ENCODE measurements around the gene ALDH7A1. TPM values are rescaled to one million over a fixed set of nuclear protein-coding genes. Genes with fewer than 3 reads are reported as not detected.
"Not testable (repeated sequence)": the region's sequence is repeated elsewhere in the genome, so short reads cannot be mapped to it uniquely, and the experiment has no call there.

ALDH7A1 gene
- total and polyA plus RNA-seq, 4 donors = 25.2 to 43.8 (median 30.4) TPM

- ATAC-seq (ENCODE audit: low FRiP score) (peak; percentile 97), DNase-seq (peak; percentile 82 to 91)
- peak within 1 kb of the TSS; percentile 87 to 96 for H3K4me3 ChIP-seq (ENCODE audit: low read length in 2 of 2)
- no peaks in the 10 kb centered on the region for H3K9me3 ChIP-seq (ENCODE audit: control insufficient read depth, low read length)
- H3K36me3 ChIP-seq (ENCODE audit: control insufficient read depth in 1 of 2, insufficient read depth in 2 of 2, low read length in 1 of 2) = no peaks in the 10 kb centered on the region
- no peaks in the 10 kb centered on the region for H3K4me1 ChIP-seq (ENCODE audit: control insufficient read depth in 1 of 2, insufficient read depth in 2 of 2, low read length in 2 of 2)
- 2% methylated on average over 51 to 79 of the region's 79 CpGs for WGBS, 2 donors
- H3K27ac ChIP-seq (ENCODE audit: low read depth in 1 of 2, low read length in 2 of 2) = peak within 1 kb of the TSS in 1 of 2 donors; percentile 77
- no peaks in the 10 kb centered on the region for H3K27me3 ChIP-seq (ENCODE audit: control insufficient read depth in 1 of 2, insufficient read depth in 2 of 2, low read length in 1 of 2)
- intact Hi-C loops (cut with DNase I) = loop anchor here in 1 of 2 donors (2.0 kb wide), 1 partner anchor 262 kb away; no protein-coding TSS in a partner anchor
Observed at GRCh38 chr5:126600631-126601511, 5.9 kb upstream of the ALDH7A1 start, which contains the start of gene PHAX. Gene PHAX, plus strand, starts transcription at chr5:126600947. Its CDS starts 16 bp downstream, at chr5:126600963.

GRCh38 chr5:126599971-126600630 is 5.1 kb upstream of the ALDH7A1 start:
- not testable (repeated sequence) for H3K36me3 ChIP-seq (ENCODE audit: control insufficient read depth in 1 of 2, insufficient read depth in 2 of 2, low read length in 1 of 2); ATAC-seq (ENCODE audit: low FRiP score); H3K9me3 ChIP-seq (ENCODE audit: control insufficient read depth, low read length); H3K27me3 ChIP-seq (ENCODE audit: control insufficient read depth in 1 of 2, insufficient read depth in 2 of 2, low read length in 1 of 2); DNase-seq; H3K4me3 ChIP-seq (ENCODE audit: low read length in 2 of 2); H3K4me1 ChIP-seq (ENCODE audit: control insufficient read depth in 1 of 2, insufficient read depth in 2 of 2, low read length in 2 of 2)
- WGBS, 2 donors = 46% methylated on average over 15 of the region's 15 CpGs
- intact Hi-C loops (cut with DNase I) = loop anchor here (2.0 to 5.0 kb wide), 2 partner anchors 258 to 261 kb away; no protein-coding TSS in a partner anchor
- peak overlapping the region in 1 of 2 donors; percentile 77 for H3K27ac ChIP-seq (ENCODE audit: low read depth in 1 of 2, low read length in 2 of 2)

- intact Hi-C loops (cut with DNase I) = loop anchor here in 1 of 2 donors (5.0 kb wide), 1 partner anchor 257 kb away; no protein-coding TSS in a partner anchor
- Histone ChIP-seq H3K9me3 (ENCODE audit: control insufficient read depth, low read length) (no peaks in the 10 kb centered on the region), H3K4me1 (ENCODE audit: control insufficient read depth in 1 of 2, insufficient read depth in 2 of 2, low read length in 2 of 2) (no peaks in the 10 kb centered on the region), H3K36me3 (ENCODE audit: control insufficient read depth in 1 of 2, insufficient read depth in 2 of 2, low read length in 1 of 2) (no peaks in the 10 kb centered on the region), H3K4me3 (ENCODE audit: low read length in 2 of 2) (no peak overlapping the region), H3K27me3 (ENCODE audit: control insufficient read depth in 1 of 2, insufficient read depth in 2 of 2, low read length in 1 of 2) (no peaks in the 10 kb centered on the region), H3K27ac (ENCODE audit: low read depth in 1 of 2, low read length in 2 of 2) (no peak overlapping the region)
- 93 to 94% methylated on average over 7 of the region's 7 CpGs for WGBS, 2 donors
- DNase-seq (peak in 1 of 2 donors; percentile 53), ATAC-seq (ENCODE audit: low FRiP score) (no peak)
Observed at GRCh38 chr5:126599499-126599898, 4.5 kb upstream of the ALDH7A1 start.

- DNase-seq (no peak), ATAC-seq (ENCODE audit: low FRiP score) (no peak)
- Histone ChIP-seq H3K9me3 (ENCODE audit: control insufficient read depth, low read length) (no peaks in the 10 kb centered on the region), H3K27me3 (ENCODE audit: control insufficient read depth in 1 of 2, insufficient read depth in 2 of 2, low read length in 1 of 2) (no peaks in the 10 kb centered on the region), H3K4me3 (ENCODE audit: low read length in 2 of 2) (no peak overlapping the region), H3K4me1 (ENCODE audit: control insufficient read depth in 1 of 2, insufficient read depth in 2 of 2, low read length in 2 of 2) (no peaks in the 10 kb centered on the region), H3K27ac (ENCODE audit: low read depth in 1 of 2, low read length in 2 of 2) (no peak overlapping the region), H3K36me3 (ENCODE audit: control insufficient read depth in 1 of 2, insufficient read depth in 2 of 2, low read length in 1 of 2) (no peaks in the 10 kb centered on the region)
- 92 to 94% methylated on average over 4 of the region's 4 CpGs for WGBS, 2 donors
- intact Hi-C loops (cut with DNase I) = loop anchor here in 1 of 2 donors (5.0 kb wide), 1 partner anchor 255 kb away; no protein-coding TSS in a partner anchor
Observed at GRCh38 chr5:126597156-126597555, 2.1 kb upstream of the ALDH7A1 start.

- Histone ChIP-seq H3K4me1 (ENCODE audit: control insufficient read depth in 1 of 2, insufficient read depth in 2 of 2, low read length in 2 of 2) (no peaks in the 10 kb centered on the region), H3K27ac (ENCODE audit: low read depth in 1 of 2, low read length in 2 of 2) (peak overlapping the region in 1 of 2 donors; percentile 39), H3K27me3 (ENCODE audit: control insufficient read depth in 1 of 2, insufficient read depth in 2 of 2, low read length in 1 of 2) (no peaks in the 10 kb centered on the region), H3K36me3 (ENCODE audit: control insufficient read depth in 1 of 2, insufficient read depth in 2 of 2, low read length in 1 of 2) (no peaks in the 10 kb centered on the region), H3K9me3 (ENCODE audit: control insufficient read depth, low read length) (no peaks in the 10 kb centered on the region), H3K4me3 (ENCODE audit: low read length in 2 of 2) (no peak overlapping the region)
- intact Hi-C loops (cut with DNase I) = loop anchor here in 1 of 2 donors (5.0 kb wide), 1 partner anchor 253 kb away; no protein-coding TSS in a partner anchor
- WGBS, 2 donors = 53 to 59% methylated on average over 20 to 22 of the region's 22 CpGs
- ATAC-seq (ENCODE audit: low FRiP score) (no peak), DNase-seq (no peak)
Observed at GRCh38 chr5:126595486-126596083, 566 bp upstream of the ALDH7A1 start.

- no peaks in the 10 kb centered on the region for H3K4me1 ChIP-seq (ENCODE audit: control insufficient read depth in 1 of 2, insufficient read depth in 2 of 2, low read length in 2 of 2)
- H3K27ac ChIP-seq (ENCODE audit: low read depth in 1 of 2, low read length in 2 of 2) = no peak overlapping the region
- ATAC-seq (ENCODE audit: low FRiP score) = no peak
- H3K9me3 ChIP-seq (ENCODE audit: control insufficient read depth, low read length) = no peaks in the 10 kb centered on the region
- H3K27me3 ChIP-seq (ENCODE audit: control insufficient read depth in 1 of 2, insufficient read depth in 2 of 2, low read length in 1 of 2) = no peaks in the 10 kb centered on the region
- WGBS, 2 donors = 91 to 100% methylated on average over 1 of the region's 1 CpG
- no peaks in the 10 kb centered on the region for H3K36me3 ChIP-seq (ENCODE audit: control insufficient read depth in 1 of 2, insufficient read depth in 2 of 2, low read length in 1 of 2)
- no peak for DNase-seq
- no peak overlapping the region for H3K4me3 ChIP-seq (ENCODE audit: low read length in 2 of 2)
- intact Hi-C loops (cut with DNase I) = no loop called here
Observed at GRCh38 chr5:126591549-126591948, 3.5 kb downstream of the ALDH7A1 start.

- 97% methylated on average over 28 of the region's 28 CpGs for WGBS, 2 donors
- Histone ChIP-seq H3K36me3 (ENCODE audit: control insufficient read depth in 1 of 2, insufficient read depth in 2 of 2, low read length in 1 of 2) (no peaks in the 10 kb centered on the region), H3K27ac (ENCODE audit: low read depth in 1 of 2, low read length in 2 of 2) (no peak overlapping the region), H3K27me3 (ENCODE audit: control insufficient read depth in 1 of 2, insufficient read depth in 2 of 2, low read length in 1 of 2) (no peaks in the 10 kb centered on the region), H3K4me3 (ENCODE audit: low read length in 2 of 2) (no peak overlapping the region), H3K4me1 (ENCODE audit: control insufficient read depth in 1 of 2, insufficient read depth in 2 of 2, low read length in 2 of 2) (no peaks in the 10 kb centered on the region), H3K9me3 (ENCODE audit: control insufficient read depth, low read length) (no peaks in the 10 kb centered on the region)
- no peak for DNase-seq
- ATAC-seq (ENCODE audit: low FRiP score) = no peak
- intact Hi-C loops (cut with DNase I) = no loop called here
Observed at GRCh38 chr5:126589536-126590297, 5.3 kb downstream of the ALDH7A1 start.

Data from aorta (tissue), 5 donors.